OCI-LY1 (cell line): ENCODE data around the gene PRPS2.

Experiments used
- H2AFZ ChIP-seq: fragments of 200-600 bp; sonication (generic), shearing (Covaris generic); 2 replicates; pipeline ENCODE4 v1.6.0; 2014; ENCODE audit warnings: antibody characterized with exemption, mild to moderate bottlenecking, low read length
- H3F3A ChIP-seq: fragments of 200-600 bp; sonication (generic), shearing (Covaris generic); 2 replicates; pipeline ENCODE4 v1.6.0; 2014; ENCODE audit warnings: mild to moderate bottlenecking, antibody characterized with exemption, low read length, moderate library complexity; ENCODE audit not compliant: insufficient read depth
- H3K27ac ChIP-seq: fragments of 200-600 bp; sonication (generic); 2 replicates; pipeline ENCODE4 v1.5.1; 2014; ENCODE audit warnings: low read length, mixed run types, mild to moderate bottlenecking, low read depth; ENCODE audit not compliant: poor library complexity, severe bottlenecking
- H3K27me3 ChIP-seq: fragments of 200-600 bp; sonication (generic); 2 replicates; pipeline ENCODE4 v1.6.0; 2014; ENCODE audit warnings: antibody characterized with exemption, mild to moderate bottlenecking, low read length, moderate library complexity; ENCODE audit not compliant: insufficient read depth
- H3K36me3 ChIP-seq: fragments of 200-600 bp; sonication (generic); 2 replicates; pipeline ENCODE4 v1.6.1; 2014; ENCODE audit warnings: mild to moderate bottlenecking, antibody characterized with exemption, low read length, moderate library complexity, mixed read lengths; ENCODE audit not compliant: insufficient read depth
- H3K4me1 ChIP-seq: fragments of 200-600 bp; sonication (generic); 2 replicates; pipeline ENCODE4 v1.5.1; 2014; ENCODE audit warnings: mild to moderate bottlenecking, low read length, moderate library complexity; ENCODE audit not compliant: insufficient read depth, severe bottlenecking
- H3K4me2 ChIP-seq: fragments of 200-600 bp; sonication (generic), shearing (Covaris generic); 2 replicates; pipeline ENCODE4 v1.6.1; 2014; ENCODE audit warnings: low read length
- H3K4me3 ChIP-seq: fragments of 200-600 bp; sonication (generic); 2 replicates; pipeline ENCODE4 v1.5.1; 2014; ENCODE audit warnings: low read length, low read depth, mild to moderate bottlenecking, mixed read lengths; ENCODE audit not compliant: poor library complexity, severe bottlenecking
- H3K79me2 ChIP-seq: fragments of 200-600 bp; shearing (Covaris generic); 2 replicates; pipeline ENCODE4 v1.6.1; 2016; ENCODE audit warnings: mixed run types, low read length, mixed read lengths; ENCODE audit not compliant: insufficient read depth
- H3K9ac ChIP-seq: fragments of 200-600 bp; sonication (generic), shearing (Covaris generic); 2 replicates; pipeline ENCODE4 v1.6.1; 2014; ENCODE audit warnings: mild to moderate bottlenecking, low read length, mixed read lengths
- H3K9me2 ChIP-seq: fragments of 200-600 bp; sonication (generic), shearing (Covaris generic); 2 replicates; pipeline ENCODE4 v1.6.1; 2014; ENCODE audit warnings: low read depth, mild to moderate bottlenecking, low read length, mixed read lengths
- H3K9me3 ChIP-seq: fragments of 200-600 bp; shearing (Covaris generic); 2 replicates; pipeline ENCODE4 v1.6.1; 2014; ENCODE audit warnings: low read length, mixed read lengths
- H4K20me1 ChIP-seq: fragments of 200-600 bp; sonication (generic), shearing (Covaris generic); 2 replicates; pipeline ENCODE4 v1.6.0; 2016; ENCODE audit warnings: mild to moderate bottlenecking, low read length; ENCODE audit not compliant: insufficient read depth
- CTCF ChIP-seq: fragments of 200-600 bp; sonication (generic), shearing (Covaris generic); IDR thresholded peaks from 2 replicates; pipeline ENCODE4 v1.5.1; 2017; ENCODE audit warnings: mild to moderate bottlenecking, antibody characterized with exemption, low read length, moderate library complexity, mixed read lengths
- EZH2 ChIP-seq: fragments of 200-600 bp; sonication (generic), shearing (Covaris generic); IDR thresholded peaks from 2 replicates; pipeline ENCODE4 v1.8.0; 2017; ENCODE audit warnings: borderline replicate concordance, mixed run types, mild to moderate bottlenecking, antibody characterized with exemption, low read length, moderate library complexity, mixed read lengths

PRPS2 gene

DNA sequence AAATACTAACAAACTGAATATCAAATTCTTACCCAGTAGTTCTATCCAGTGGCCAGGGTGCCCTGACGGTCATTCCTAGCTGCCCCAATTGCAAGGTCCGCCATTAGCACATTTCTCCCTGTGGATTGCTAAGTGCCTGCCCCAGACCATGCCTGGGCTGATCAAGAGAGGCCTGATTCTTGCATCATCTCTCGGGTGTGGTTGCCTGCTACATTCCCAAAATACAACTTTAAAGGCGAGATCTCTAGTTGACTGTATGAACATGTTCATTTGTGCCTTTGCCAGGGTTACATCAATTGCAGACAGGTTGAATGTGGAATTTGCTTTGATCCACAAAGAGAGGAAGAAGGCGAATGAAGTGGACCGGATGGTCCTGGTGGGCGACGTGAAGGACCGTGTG, 28.0 kb downstream of the PRPS2 start:
- no peak overlapping the region for H2AFZ ChIP-seq
- no peaks in the 10 kb centered on the region for H3K9me2 ChIP-seq
- H3K9ac ChIP-seq, result no peak overlapping the region
- H4K20me1 ChIP-seq, result no peaks in the 10 kb centered on the region
- no peaks in the 10 kb centered on the region for H3K9me3 ChIP-seq
- no peak overlapping the region for H3K27ac ChIP-seq
- H3K36me3 ChIP-seq, result peaks cover 71% of the 10 kb centered on the region
- H3K79me2 ChIP-seq, result no peaks in the 10 kb centered on the region
- no peaks in the 10 kb centered on the region for H3K27me3 ChIP-seq
- no peak for TF ChIP-seq CTCF
- TF ChIP-seq EZH2, result no peak
- no peaks in the 10 kb centered on the region for H3F3A ChIP-seq
- no peak overlapping the region for H3K4me3 ChIP-seq
- H3K4me1 ChIP-seq, result no peaks in the 10 kb centered on the region
- no peak overlapping the region for H3K4me2 ChIP-seq

- H3K9ac ChIP-seq, result no peak overlapping the region
- no peaks in the 10 kb centered on the region for H3K9me3 ChIP-seq
- no peaks in the 10 kb centered on the region for H3K27me3 ChIP-seq
- H3K36me3 ChIP-seq, result peaks cover 70% of the 10 kb centered on the region
- TF ChIP-seq EZH2 (no peak), CTCF (no peak)
- no peak overlapping the region for H3K4me3 ChIP-seq
- H2AFZ ChIP-seq, result no peak overlapping the region
- no peaks in the 10 kb centered on the region for H4K20me1 ChIP-seq
- H3K4me1 ChIP-seq, result no peaks in the 10 kb centered on the region
- no peaks in the 10 kb centered on the region for H3F3A ChIP-seq
- no peak overlapping the region for H3K4me2 ChIP-seq
- no peak overlapping the region for H3K27ac ChIP-seq
- H3K79me2 ChIP-seq, result no peaks in the 10 kb centered on the region
- no peaks in the 10 kb centered on the region for H3K9me2 ChIP-seq
Measured at GRCh38 chrX:12820737-12821136, 29.5 kb downstream of the PRPS2 start.

DNA sequence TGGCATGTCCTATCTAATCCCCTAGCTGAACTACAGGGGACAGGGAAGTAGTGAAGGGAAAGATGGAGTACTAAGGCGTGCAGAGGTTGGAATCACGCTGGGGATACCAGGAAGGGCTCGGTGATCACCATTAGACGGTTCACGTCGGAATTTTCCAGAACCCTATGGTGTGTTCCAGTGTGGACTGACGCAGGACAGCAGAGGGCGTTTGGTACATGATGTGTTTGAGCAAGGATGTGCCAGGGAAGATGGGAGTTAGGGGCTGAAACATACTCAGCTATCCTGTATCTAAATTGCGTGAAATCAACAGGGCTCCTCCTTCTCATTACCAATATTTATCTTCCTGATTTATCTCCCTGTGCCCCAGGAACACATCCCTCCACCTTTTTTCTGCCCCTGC, 33.7 kb downstream of the PRPS2 start:
- Histone ChIP-seq H3K4me2 (no peak overlapping the region), H3K4me3 (no peak overlapping the region), H3K27me3 (no peaks in the 10 kb centered on the region), H3F3A (no peaks in the 10 kb centered on the region), H3K9ac (no peak overlapping the region), H3K9me2 (no peaks in the 10 kb centered on the region), H3K27ac (no peak overlapping the region), H3K9me3 (no peaks in the 10 kb centered on the region), H2AFZ (no peak overlapping the region), H4K20me1 (no peaks in the 10 kb centered on the region), H3K36me3 (peaks cover 50% of the 10 kb centered on the region), H3K79me2 (no peaks in the 10 kb centered on the region), H3K4me1 (no peaks in the 10 kb centered on the region)
- TF ChIP-seq EZH2 (no peak), CTCF (no peak)
